AG10803 (cell line): ENCODE measurements around the gene CD7.

Experiments
- DNase-seq: peaks from one replicate; pipeline ENCODE4 v3.0.0; 2010; ENCODE audit warnings: low read depth
- H3K4me3 ChIP-seq: 2 replicates; pipeline ENCODE4 v1.5.1; 2011; ENCODE audit warnings: mild to moderate bottlenecking, low read length, control low read depth
- TF ChIP-seq, protein P1 (sequence below): conservative IDR thresholded peaks from 2 replicates; pipeline ENCODE4 v1.5.1; 2011; ENCODE audit warnings: mild to moderate bottlenecking, low read length, control low read depth, inconsistent platforms

Gene CD7

GRCh38 chr17:82282239-82283207 is 34.9 kb downstream of the CD7 start:
- no peak for DNase-seq
- TF ChIP-seq, protein P1, sequence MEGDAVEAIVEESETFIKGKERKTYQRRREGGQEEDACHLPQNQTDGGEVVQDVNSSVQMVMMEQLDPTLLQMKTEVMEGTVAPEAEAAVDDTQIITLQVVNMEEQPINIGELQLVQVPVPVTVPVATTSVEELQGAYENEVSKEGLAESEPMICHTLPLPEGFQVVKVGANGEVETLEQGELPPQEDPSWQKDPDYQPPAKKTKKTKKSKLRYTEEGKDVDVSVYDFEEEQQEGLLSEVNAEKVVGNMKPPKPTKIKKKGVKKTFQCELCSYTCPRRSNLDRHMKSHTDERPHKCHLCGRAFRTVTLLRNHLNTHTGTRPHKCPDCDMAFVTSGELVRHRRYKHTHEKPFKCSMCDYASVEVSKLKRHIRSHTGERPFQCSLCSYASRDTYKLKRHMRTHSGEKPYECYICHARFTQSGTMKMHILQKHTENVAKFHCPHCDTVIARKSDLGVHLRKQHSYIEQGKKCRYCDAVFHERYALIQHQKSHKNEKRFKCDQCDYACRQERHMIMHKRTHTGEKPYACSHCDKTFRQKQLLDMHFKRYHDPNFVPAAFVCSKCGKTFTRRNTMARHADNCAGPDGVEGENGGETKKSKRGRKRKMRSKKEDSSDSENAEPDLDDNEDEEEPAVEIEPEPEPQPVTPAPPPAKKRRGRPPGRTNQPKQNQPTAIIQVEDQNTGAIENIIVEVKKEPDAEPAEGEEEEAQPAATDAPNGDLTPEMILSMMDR: no peak
- no peak overlapping the region for H3K4me3 ChIP-seq

DNA sequence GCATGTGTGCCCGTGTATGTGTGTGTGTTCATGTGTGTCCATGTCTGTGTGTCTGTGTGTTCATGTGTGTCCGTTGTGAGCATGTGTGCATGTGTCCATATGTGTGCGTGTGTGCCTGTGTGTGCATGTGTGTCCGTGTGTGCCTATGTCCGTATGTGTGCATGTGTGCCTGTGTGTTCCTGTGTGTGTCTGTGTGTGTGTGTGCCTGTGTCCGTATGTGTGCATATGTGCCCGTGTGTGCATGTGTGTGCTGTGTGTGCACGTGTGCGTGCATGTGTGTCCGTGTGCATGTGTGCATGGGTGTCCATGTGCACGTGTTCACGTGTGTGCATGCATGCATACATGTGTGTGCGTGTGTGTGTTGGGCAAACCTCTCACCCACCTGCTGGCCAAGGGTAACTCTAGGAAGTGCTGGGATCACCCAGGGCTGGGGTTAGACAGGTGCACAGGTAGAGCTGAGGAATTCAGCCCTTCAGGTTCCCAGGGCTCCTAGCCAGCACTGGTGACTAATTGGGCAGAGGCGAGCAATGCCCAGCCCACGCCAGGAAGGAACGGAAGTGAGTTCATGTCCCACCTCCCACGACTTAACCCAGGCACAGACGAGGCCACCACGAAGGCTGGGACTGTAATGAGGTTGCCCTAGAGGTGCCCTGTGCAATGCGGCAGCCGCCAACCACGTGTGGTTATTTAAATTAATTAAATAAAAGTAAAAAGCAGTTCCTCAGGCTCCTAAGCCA is 35.7 kb downstream of the CD7 start:
- TF ChIP-seq, protein P1: no peak
- DNase-seq: no peak
- H3K4me3 ChIP-seq: no peak overlapping the region

- TF ChIP-seq, protein P1: no peak
- no peak for DNase-seq
- no peak overlapping the region for H3K4me3 ChIP-seq
Observed at GRCh38 chr17:82281076-82281475, 36.3 kb downstream of the CD7 start.

- TF ChIP-seq, protein P1: no peak
- H3K4me3 ChIP-seq: no peak overlapping the region
- no peak for DNase-seq
Observed at GRCh38 chr17:82280537-82280936, 36.9 kb downstream of the CD7 start.

GRCh38 chr17:82278786-82279391 is 38.5 kb downstream of the CD7 start:
- DNase-seq: no peak
- no peak overlapping the region for H3K4me3 ChIP-seq
- TF ChIP-seq, protein P1: no peak

DNA sequence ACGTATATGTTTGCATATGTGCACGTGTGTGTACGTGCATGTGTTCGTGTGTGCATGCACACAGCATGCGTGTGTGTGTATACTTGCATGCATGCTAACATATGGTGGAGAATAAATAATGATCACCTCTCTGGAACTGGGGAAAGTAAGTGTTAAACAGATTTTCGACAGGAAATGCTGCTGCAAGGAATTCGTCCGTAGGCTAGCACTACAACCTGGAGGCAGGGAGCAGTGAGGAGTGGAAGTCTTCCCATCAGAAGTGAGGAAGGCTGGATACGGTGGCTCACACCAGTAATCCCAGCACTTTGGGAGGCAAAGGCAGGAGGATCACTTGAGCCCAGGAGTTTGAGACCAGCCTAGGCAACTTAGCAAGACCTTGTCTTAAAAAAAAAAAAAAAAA is 39.1 kb downstream of the CD7 start:
- TF ChIP-seq, protein P1: no peak
- DNase-seq: no peak
- H3K4me3 ChIP-seq: no peak overlapping the region
